K562 (cell line): ENCODE data around the gene COQ2. TPM values are rescaled to one million over a fixed set of nuclear protein-coding genes. Genes with fewer than 3 reads are reported as not detected.

Experiments
- ARID3A ChIP-seq: IDR thresholded peaks from 2 replicates; pipeline ENCODE4 v1.6.1; 2012; ENCODE audit warnings: low read depth, low read length, improper control_type of control experiment, borderline replicate concordance
- BCLAF1 ChIP-seq, 2 experiments: fragments of 450-650 bp in 1 of 2; IDR thresholded peaks; 2 replicates each; pipeline ENCODE4 v1.6.1; 2011 to 2017; ENCODE audit warnings: low read depth in 2 of 2, antibody characterized with exemption in 1 of 2, borderline replicate concordance in 1 of 2, low read length in 1 of 2, mild to moderate bottlenecking in 1 of 2, mixed read lengths in 1 of 2; ENCODE audit not compliant: control insufficient read depth in 1 of 2
- E2F6 ChIP-seq, 2 experiments: IDR thresholded peaks; 2 replicates each; pipeline ENCODE4 v1.6.1; 2011; ENCODE audit warnings: borderline replicate concordance in 1 of 2, control low read depth in 1 of 2, low read depth in 1 of 2, low read length in 1 of 2, mild to moderate bottlenecking in 1 of 2, mixed read lengths in 1 of 2, moderate library complexity in 1 of 2; ENCODE audit not compliant: insufficient read depth in 1 of 2, insufficient read length in 1 of 2, poor library complexity in 1 of 2, severe bottlenecking in 1 of 2; ENCODE audit errors: extremely low read depth in 1 of 2
- ETV1 ChIP-seq: fragments of 450-650 bp; conservative IDR thresholded peaks from 2 replicates; pipeline ENCODE4 v1.6.1; 2016; ENCODE audit warnings: missing genetic modification characterization, control low read depth, low read depth, missing compliant biosample characterization
- GTF2B ChIP-seq: IDR thresholded peaks from 2 replicates; pipeline ENCODE4 v1.6.1; 2011; ENCODE audit not compliant: insufficient read length; ENCODE audit errors: extremely low read depth
- GTF2E2 ChIP-seq: fragments of 200-800 bp; sonication (Bioruptor generic); IDR thresholded peaks from 2 replicates; pipeline ENCODE4 v1.6.1; 2016; ENCODE audit warnings: missing genetic modification characterization, missing compliant biosample characterization
- HBP1 ChIP-seq: fragments of 450-650 bp; formaldehyde crosslinking; IDR thresholded peaks from 2 replicates; pipeline ENCODE4 v1.4.0; 2022; ENCODE audit warnings: missing genetic modification characterization
- KDM2B ChIP-seq: fragments of 250-450 bp; sonication (Bioruptor Pico); IDR thresholded peaks from 2 replicates; pipeline ENCODE4 v1.8.0; 2021; ENCODE audit warnings: mild to moderate bottlenecking, moderate library complexity
- RCOR1 ChIP-seq, 2 experiments: IDR thresholded peaks; 2 replicates each; pipeline ENCODE4 v1.6.1; 2012; ENCODE audit warnings: low read depth in 2 of 2, low read length in 2 of 2, borderline replicate concordance in 1 of 2, improper control_type of control experiment in 1 of 2
- ZBTB5 ChIP-seq: fragments of 450-650 bp; IDR thresholded peaks from 2 replicates; pipeline ENCODE4 v1.6.1; 2017; ENCODE audit warnings: antibody characterized with exemption
- ZNF316 ChIP-seq: fragments of 450-650 bp; IDR thresholded peaks from 2 replicates; pipeline ENCODE4 v1.6.1; 2016
- ZNF589 ChIP-seq: fragments of 200-800 bp; sonication (Bioruptor generic); IDR thresholded peaks from 2 replicates; pipeline ENCODE4 v1.6.1; 2016; ENCODE audit warnings: low read depth, missing genetic modification characterization, missing compliant biosample characterization
- ZNF639 ChIP-seq, 2 experiments: fragments of 200-800 bp in 1 of 2; sonication (Bioruptor generic) in 1 of 2; sonication (generic) in 1 of 2; formaldehyde crosslinking in 1 of 2; IDR thresholded peaks in 1 of 2; conservative IDR thresholded peaks in 1 of 2; 2 replicates each; pipeline versions ENCODE4 v1.5.0 to v1.6.1; 2016 to 2020; ENCODE audit warnings: missing compliant biosample characterization in 1 of 2, missing genetic modification characterization in 1 of 2, missing genetic modification reagents in 1 of 2
- ZNF707 ChIP-seq: fragments of 250-450 bp; sonication (Bioruptor Pico); conservative IDR thresholded peaks from 2 replicates; pipeline ENCODE4 v1.8.0; 2022; ENCODE audit warnings: inconsistent platforms, mild to moderate bottlenecking, moderate library complexity
- polyA plus RNA-seq, 8 experiments: library from polyadenylated mRNA; depleted of rRNA in 4 of 8; stranded (reverse) in 5 of 8; unstranded in 3 of 8; fragments of >200 nt; fragmentation: Nextera tagmentation in 2 of 8; fragmentation: Illumina TruSeq in 1 of 8; extraction: Ambion mirVana in 2 of 8; extraction: Trizol in 1 of 8; gene quantifications; 2 replicates each; pipeline versions ENCODE4 v1.2.1 to v1.2.3, GENCODE V29; 2011 to 2014; ENCODE audit warnings: inconsistent platforms in 1 of 8, missing spikeins in 1 of 8
- total RNA-seq, 7 experiments: library from RNA; depleted of rRNA in 6 of 7; stranded (reverse); fragments of >200 nt in 6 of 7; fragmentation: Illumina TruSeq in 2 of 7; extraction: Trizol in 2 of 7; gene quantifications; 2 replicates each; pipeline versions ENCODE4 v1.2.1 to v1.2.3, GENCODE V29; 2011 to 2021; ENCODE audit warnings: low replicate concordance in 1 of 7

Gene COQ2
- total and polyA plus RNA-seq, 9 of the 15 experiments (the other 6 are each of a cell fraction or from before 2014, with no cell fraction given), result 1.9 to 13.5 (median 11.8) TPM

GRCh38 chr4:83262682-83263081, 21.9 kb downstream of the COQ2 start (continued):
- no peak for TF ChIP-seq ZNF639 (CRISPR knock-in tag; conservative IDR thresholded peaks at IDR 0.05 in 1 of 2, IDR thresholded peaks at IDR 0.05 in 1 of 2)
- no peak for TF ChIP-seq KDM2B
- peak in 1 of 2 experiments; percentile 5; a peak in 1 of 4 replicates for TF ChIP-seq RCOR1 (IDR thresholded peaks at IDR 0.05; ENCODE audit: borderline replicate concordance in 1 of 2, low read depth in 2 of 2, low read length in 2 of 2)
- peak; percentile 98 for TF ChIP-seq ZNF316
- TF ChIP-seq ZNF707 (CRISPR knock-in tag), result no peak
- no peak for TF ChIP-seq GTF2E2 (tag)
- TF ChIP-seq ETV1, result no peak
- TF ChIP-seq HBP1, result no peak
- TF ChIP-seq E2F6 (IDR thresholded peaks at IDR 0.05; ENCODE audit: borderline replicate concordance in 1 of 2, extremely low read depth in 1 of 2, insufficient read depth in 1 of 2, insufficient read length in 1 of 2, low read depth in 1 of 2, low read length in 1 of 2, poor library complexity in 1 of 2, severe bottlenecking in 1 of 2), result no peak
- TF ChIP-seq ZBTB5, result no peak
- TF ChIP-seq ARID3A, result 0 out of 2 replicates have a peak, but pooled peaks have one; percentile 33
- no peak for TF ChIP-seq BCLAF1 (IDR thresholded peaks at IDR 0.05; ENCODE audit: borderline replicate concordance in 1 of 2, control insufficient read depth in 1 of 2, low read depth in 2 of 2, low read length in 1 of 2)
- no peak for TF ChIP-seq GTF2B
- no peak for TF ChIP-seq ZNF589
